ENCODE measurements around the gene TRPV4. TPM values are rescaled to one million over a fixed set of nuclear protein-coding genes. Genes with fewer than 3 reads are reported as not detected.

The TRPV4 gene
- total RNA-seq, 1 donor from 2014 or later, result 1.7 TPM

- no peak for DNase-seq (ENCODE audit: low read depth)
Measured at GRCh38 chr12:109744986-109745942, 87.9 kb downstream of the TRPV4 start.

GRCh38 chr12:109744026-109744425, 89.2 kb downstream of the TRPV4 start:
- H3K4me3 ChIP-seq (ENCODE audit: low read depth, low read length), result no peak overlapping the region
- no peak for DNase-seq (ENCODE audit: low read depth)
- no peak for TF ChIP-seq CTCF (IDR thresholded peaks at IDR 0.05; ENCODE audit: insufficient read depth, low read length, poor library complexity, severe bottlenecking)
- no peaks in the 10 kb centered on the region for H3K36me3 ChIP-seq (ENCODE audit: control insufficient read depth, insufficient read depth, low read length)
- peaks cover 6% of the 10 kb centered on the region for H3K27me3 ChIP-seq (ENCODE audit: control insufficient read depth, insufficient read depth, low read length)

More at GRCh38 chr12:109744986-109745942, 87.9 kb downstream of the TRPV4 start:
- no peak overlapping the region for H3K4me3 ChIP-seq (ENCODE audit: low read depth, low read length)
- no peak for TF ChIP-seq CTCF (IDR thresholded peaks at IDR 0.05; ENCODE audit: insufficient read depth, low read length, poor library complexity, severe bottlenecking)
- H3K36me3 ChIP-seq (ENCODE audit: control insufficient read depth, insufficient read depth, low read length), result no peaks in the 10 kb centered on the region
- H3K27me3 ChIP-seq (ENCODE audit: control insufficient read depth, insufficient read depth, low read length), result peaks cover 6% of the 10 kb centered on the region

- no peak for DNase-seq (ENCODE audit: low read depth)
- Histone ChIP-seq H3K36me3 (ENCODE audit: control insufficient read depth, insufficient read depth, low read length) (no peaks in the 10 kb centered on the region), H3K4me3 (ENCODE audit: low read depth, low read length) (no peak overlapping the region), H3K27me3 (ENCODE audit: control insufficient read depth, insufficient read depth, low read length) (peaks cover 6% of the 10 kb centered on the region)
- TF ChIP-seq CTCF (IDR thresholded peaks at IDR 0.05; ENCODE audit: insufficient read depth, low read length, poor library complexity, severe bottlenecking), result no peak
Measured at GRCh38 chr12:109743076-109743910, 89.9 kb downstream of the TRPV4 start.

GRCh38 chr12:109741970-109742703, 91.1 kb downstream of the TRPV4 start:
- no peak for TF ChIP-seq CTCF (IDR thresholded peaks at IDR 0.05; ENCODE audit: insufficient read depth, low read length, poor library complexity, severe bottlenecking)
- Histone ChIP-seq H3K27me3 (ENCODE audit: control insufficient read depth, insufficient read depth, low read length) (peaks cover 6% of the 10 kb centered on the region), H3K4me3 (ENCODE audit: low read depth, low read length) (no peak overlapping the region), H3K36me3 (ENCODE audit: control insufficient read depth, insufficient read depth, low read length) (no peaks in the 10 kb centered on the region)
- DNase-seq (ENCODE audit: low read depth), result no peak

- Histone ChIP-seq H3K36me3 (ENCODE audit: control insufficient read depth, insufficient read depth, low read length) (no peaks in the 10 kb centered on the region), H3K4me3 (ENCODE audit: low read depth, low read length) (no peak overlapping the region), H3K27me3 (ENCODE audit: control insufficient read depth, insufficient read depth, low read length) (peaks cover 6% of the 10 kb centered on the region)
- DNase-seq (ENCODE audit: low read depth), result no peak
- no peak for TF ChIP-seq CTCF (IDR thresholded peaks at IDR 0.05; ENCODE audit: insufficient read depth, low read length, poor library complexity, severe bottlenecking)
Measured at GRCh38 chr12:109741286-109741969, 91.8 kb downstream of the TRPV4 start.

All from kidney epithelial cell (primary cell).